T-cell (primary cell): ENCODE data around the gene PTGDR2. TPM values are rescaled to one million over a fixed set of nuclear protein-coding genes. Genes with fewer than 3 reads are reported as not detected.

Experiments
- ATAC-seq, 4 experiments: fragments of 200-7000 bp in 3 of 4; fragments of 150-1000 bp in 1 of 4; cut with Tn5 transposase; replicated peaks in 1 of 4; 1 replicate in 3 of 4; 2 replicates in 1 of 4; pipeline ENCODE4 v1.10.0; 2021; ENCODE audit warnings: moderate library complexity in 3 of 4, mild to moderate bottlenecking in 2 of 4, moderate number of reproducible peaks in 1 of 4
- CTCF ChIA-PET, 2 donors: fragments of 300-600 bp; sonication (Branson Sonifier 250); formaldehyde crosslinking; loops; one replicate each; lab custom pipeline; 2022; ENCODE audit warnings: antibody characterized with exemption in 2 of 2; lab: Charles Lee
- POLR2A ChIA-PET, 2 donors: fragments of 300-600 bp; sonication (Branson Sonifier 250); formaldehyde crosslinking; loops; one replicate each; lab custom pipeline; 2022; ENCODE audit warnings: antibody characterized with exemption in 2 of 2; lab: Charles Lee
- DNase-seq, 35 experiments: peaks; one replicate each; pipeline versions ENCODE4 v3.0.0 to v3.0.0-alpha.2; 2013 to 2023
- H3K27ac ChIP-seq: one replicate; pipeline ENCODE4 v1.5.1; 2013; ENCODE audit warnings: low read length
- H3K27me3 ChIP-seq, 2 experiments: replicated peaks in 1 of 2; 1 replicate in 1 of 2; 2 replicates in 1 of 2; pipeline versions ENCODE4 v1.6.1 to v1.7.0; 2013; ENCODE audit warnings: low read length in 1 of 2, mixed read lengths in 1 of 2; ENCODE audit not compliant: control insufficient read depth in 2 of 2, insufficient read depth in 2 of 2; ENCODE audit errors: extremely low read depth in 1 of 2
- H3K36me3 ChIP-seq, 2 donors: 1 replicate in 1 of 2; 2 replicates in 1 of 2; pipeline versions ENCODE4 v1.6.1 to v1.7.0; 2013; ENCODE audit warnings: low read length in 1 of 2; ENCODE audit not compliant: control insufficient read depth in 2 of 2, insufficient read depth in 1 of 2; ENCODE audit errors: extremely low read depth in 1 of 2
- H3K4me1 ChIP-seq, 2 experiments: 1 replicate in 1 of 2; 2 replicates in 1 of 2; pipeline versions ENCODE4 v1.6.1 to v1.7.0; 2013; ENCODE audit warnings: low read length in 2 of 2, mixed read lengths in 1 of 2; ENCODE audit not compliant: insufficient read depth in 2 of 2, control insufficient read depth in 1 of 2; ENCODE audit errors: extremely low read depth in 1 of 2
- H3K4me3 ChIP-seq, 2 donors: 1 replicate in 1 of 2; 2 replicates in 1 of 2; pipeline versions ENCODE4 v1.5.1 to v1.7.0; 2013; ENCODE audit warnings: mild to moderate bottlenecking in 2 of 2, low read length in 1 of 2, moderate library complexity in 1 of 2; ENCODE audit not compliant: control insufficient read depth in 1 of 2; ENCODE audit errors: extremely low read depth in 1 of 2
- H3K9me3 ChIP-seq: 2 replicates; pipeline ENCODE4 v1.7.0; 2013
- H3K27ac Mint-ChIP-seq, 2 donors: one replicate each; pipeline ENCODE4 v1.8.0; 2020 to 2021; ENCODE audit warnings: mild to moderate bottlenecking in 2 of 2, mixed read lengths in 2 of 2
- H3K27me3 Mint-ChIP-seq, 2 donors: one replicate each; pipeline ENCODE4 v1.8.0; 2021 to 2022; ENCODE audit warnings: mixed read lengths in 2 of 2
- H3K36me3 Mint-ChIP-seq: one replicate; pipeline ENCODE4 v1.8.0; 2021; ENCODE audit warnings: mixed read lengths
- H3K4me1 Mint-ChIP-seq, 3 donors: one replicate each; pipeline ENCODE4 v1.8.0; 2020 to 2022; ENCODE audit warnings: mixed read lengths in 3 of 3, mild to moderate bottlenecking in 1 of 3
- H3K4me3 Mint-ChIP-seq, 3 donors: one replicate each; pipeline ENCODE4 v1.8.0; 2020 to 2022; ENCODE audit warnings: mild to moderate bottlenecking in 3 of 3, mixed read lengths in 3 of 3, moderate library complexity in 3 of 3
- H3K9me3 Mint-ChIP-seq, 3 donors: one replicate each; pipeline ENCODE4 v1.8.0; 2020 to 2022; ENCODE audit warnings: mixed read lengths in 3 of 3
- WGBS: methylation state at CpG from one replicate; pipeline ENCODE4 v1.1.5; 2013; ENCODE audit warnings: missing lambda C conversion rate; ENCODE audit not compliant: insufficient coverage; 5-methylcytosine and 5-hydroxymethylcytosine counted together
- total RNA-seq, 35 experiments: library from RNA in 6 of 35; stranded (reverse) in 6 of 35; fragments of 120-200 nt in 1 of 35; gene quantifications; one replicate each; pipeline versions ENCODE4 v1.2.1 to v1.2.4 and lab custom pipeline; 2013 to 2026

PTGDR2 gene
- total RNA-seq: 10 to 100 TPM in 1 of 5 donors, 1 to 10 TPM in 4; 1.6 to 23.1 (median 2.7) TPM
- 0.63 TPM for total RNA-seq (2013)
- total RNA-seq (lab: John Stamatoyannopoulos, UW): 0.22 to 47.6 (median 2.5) reads per million in 29 experiments

GRCh38 chr11:60855726-60856633 lies at the start of gene PTGDR2:
TSS of gene PTGDR2 (minus strand) at chr11:60855950. CDS start at chr11:60853722, 2,228 bp downstream.
- DNase-seq (no peak), ATAC-seq (peak in 3 of 4 experiments; percentile 50 to 68 (median 62))
- Histone ChIP-seq H3K4me3 (no peak within 1 kb of the TSS), H3K27ac (no peak within 1 kb of the TSS), H3K4me1 (peaks cover 6 to 13% of the 10 kb centered on the region in 2 experiments), H3K9me3 (no peaks in the 10 kb centered on the region), H3K36me3 (peaks cover 5 to 9% of the 10 kb centered on the region in 2 donors), H3K27me3 (peaks cover 0 to 2% of the 10 kb centered on the region in 2 experiments)
- Mint-ChIP-seq H3K4me1 (peaks cover 21 to 24% (median 23%) of the 10 kb centered on the region in 3 donors), H3K27me3 (no peaks in the 10 kb centered on the region), H3K27ac (peak within 1 kb of the TSS in 1 of 2 donors; percentile 47), H3K9me3 (no peaks in the 10 kb centered on the region), H3K4me3 (peak within 1 kb of the TSS; percentile 29 to 70 (median 29)), H3K36me3 (peaks cover 20% of the 10 kb centered on the region)
- ChIA-PET CTCF (no interaction called here), POLR2A (interaction anchor here in 1 of 2 donors (0.6 kb wide), 1 partner anchor 77 kb away, joined by 3 read pairs; no protein-coding TSS in a partner anchor)
- WGBS: 62% methylated on average over 6 of the region's 14 CpGs

GRCh38 chr11:60905047-60905446 lies 49.3 kb upstream of the PTGDR2 start:
- POLR2A ChIA-PET: interaction anchor here in 1 of 2 donors (1.0 kb wide), 1 partner anchor 14 kb away, joined by 4 read pairs; no protein-coding TSS in a partner anchor
- no peaks in the 10 kb centered on the region for H3K27me3 ChIP-seq
- Mint-ChIP-seq H3K4me3 (peak overlapping the region; percentile 82 to 87 (median 86)), H3K36me3 (peaks cover 22% of the 10 kb centered on the region), H3K27ac (peak overlapping the region; percentile 72 to 76), H3K27me3 (no peaks in the 10 kb centered on the region), H3K4me1 (peaks cover 42 to 49% (median 45%) of the 10 kb centered on the region in 3 donors), H3K9me3 (no peaks in the 10 kb centered on the region)
- no peak for DNase-seq
- no peak for ATAC-seq
- H3K9me3 ChIP-seq: no peaks in the 10 kb centered on the region
- H3K36me3 ChIP-seq: peaks cover 15 to 47% of the 10 kb centered on the region in 2 donors
- 100% methylated on average over 1 of the region's 6 CpGs for WGBS
- CTCF ChIA-PET: interaction anchor here in 1 of 2 donors (0.7 to 2.0 kb wide), 3 partner anchors 9 to 11 kb away, joined by 4 to 11 read pairs (median 4); partner anchors contain the start of gene TMEM109
- peak overlapping the region; percentile 87 for H3K27ac ChIP-seq
- peak overlapping the region; percentile 72 to 89 for H3K4me3 ChIP-seq
- H3K4me1 ChIP-seq: peaks cover 17 to 25% of the 10 kb centered on the region in 2 experiments

GRCh38 chr11:60902625-60903024 lies 46.9 kb upstream of the PTGDR2 start:
- no peak overlapping the region for H3K4me3 ChIP-seq
- H3K27ac ChIP-seq: no peak overlapping the region
- ATAC-seq: no peak
- CTCF ChIA-PET: interaction anchor here (0.9 to 1.0 kb wide), 2 partner anchors 9 kb away, joined by 4 to 5 read pairs; no protein-coding TSS in a partner anchor
- 98% methylated on average over 10 of the region's 11 CpGs for WGBS
- peaks cover 18 to 71% of the 10 kb centered on the region in 2 donors for H3K36me3 ChIP-seq
- peaks cover 17 to 29% of the 10 kb centered on the region in 2 experiments for H3K4me1 ChIP-seq
- peaks cover 39% of the 10 kb centered on the region for H3K36me3 Mint-ChIP-seq
- no peaks in the 10 kb centered on the region for H3K27me3 ChIP-seq
- H3K4me1 Mint-ChIP-seq: peaks cover 41 to 46% (median 45%) of the 10 kb centered on the region in 3 donors
- H3K9me3 Mint-ChIP-seq: no peaks in the 10 kb centered on the region
- no peaks in the 10 kb centered on the region for H3K9me3 ChIP-seq
- H3K4me3 Mint-ChIP-seq: no peak overlapping the region
- POLR2A ChIA-PET: no interaction called here
- no peaks in the 10 kb centered on the region for H3K27me3 Mint-ChIP-seq
- no peak overlapping the region for H3K27ac Mint-ChIP-seq
- no peak for DNase-seq

GRCh38 chr11:60900673-60901404 lies 45.1 kb upstream of the PTGDR2 start:
- Mint-ChIP-seq H3K4me3 (no peak overlapping the region), H3K4me1 (peaks cover 32 to 34% (median 32%) of the 10 kb centered on the region in 3 donors), H3K27ac (no peak overlapping the region), H3K27me3 (no peaks in the 10 kb centered on the region), H3K36me3 (peaks cover 53% of the 10 kb centered on the region), H3K9me3 (no peaks in the 10 kb centered on the region)
- Histone ChIP-seq H3K27ac (no peak overlapping the region), H3K4me3 (no peak overlapping the region), H3K36me3 (peaks cover 18 to 87% of the 10 kb centered on the region in 2 donors), H3K9me3 (no peaks in the 10 kb centered on the region), H3K4me1 (peaks cover 10 to 21% of the 10 kb centered on the region in 2 experiments), H3K27me3 (no peaks in the 10 kb centered on the region)
- POLR2A ChIA-PET: no interaction called here
- DNase-seq (no peak), ATAC-seq (no peak)
- 92% methylated on average over 13 of the region's 13 CpGs for WGBS
- CTCF ChIA-PET: interaction anchor here (1.0 to 2.2 kb wide), 7 partner anchors 9 to 69 kb away, joined by 3 to 14 read pairs (median 4); no protein-coding TSS in a partner anchor

GRCh38 chr11:60899977-60900376 lies 44.2 kb upstream of the PTGDR2 start:
- H3K4me1 ChIP-seq: peaks cover 1 to 13% of the 10 kb centered on the region in 2 experiments
- H3K27me3 ChIP-seq: no peaks in the 10 kb centered on the region
- no peak overlapping the region for H3K4me3 Mint-ChIP-seq
- no peaks in the 10 kb centered on the region for H3K27me3 Mint-ChIP-seq
- no peak for DNase-seq
- ATAC-seq: no peak
- H3K27ac Mint-ChIP-seq: peak overlapping the region in 1 of 2 donors; percentile 66
- CTCF ChIA-PET: interaction anchor here (0.7 to 2.2 kb wide), 11 partner anchors 8 to 220 kb away, joined by 3 to 16 read pairs (median 4); partner anchors contain the start of gene TMEM109 (in 1 of the 2)
- 75% methylated on average over 1 of the region's 4 CpGs for WGBS
- no peaks in the 10 kb centered on the region for H3K9me3 Mint-ChIP-seq
- H3K36me3 ChIP-seq: peaks cover 18 to 94% of the 10 kb centered on the region in 2 donors
- no peaks in the 10 kb centered on the region for H3K9me3 ChIP-seq
- POLR2A ChIA-PET: interaction anchor here in 1 of 2 donors (0.6 kb wide), 1 partner anchor 1891 kb away, joined by 3 read pairs; no protein-coding TSS in a partner anchor
- H3K4me1 Mint-ChIP-seq: peaks cover 23 to 25% (median 25%) of the 10 kb centered on the region in 3 donors
- peaks cover 62% of the 10 kb centered on the region for H3K36me3 Mint-ChIP-seq
- H3K27ac ChIP-seq: no peak overlapping the region
- no peak overlapping the region for H3K4me3 ChIP-seq
